Measurements from ENCODE around the gene PRKCA.
"Not testable (repeated sequence)": the region's sequence is repeated elsewhere in the genome, so short reads cannot be mapped to it uniquely, and the experiment has no call there.

PRKCA gene

GRCh38 chr17:66466106-66466820 lies 163.8 kb downstream of the PRKCA start:
- DNase-seq (ENCODE audit: low spot score) = no peak

- DNase-seq (ENCODE audit: low spot score) = peak; percentile 36
Measured at GRCh38 chr17:66466840-66467367, 164.5 kb downstream of the PRKCA start.

- DNase-seq (ENCODE audit: low spot score) = no peak
Measured at GRCh38 chr17:66467766-66468165, 165.4 kb downstream of the PRKCA start.

- no peak for DNase-seq (ENCODE audit: low spot score)
Measured at GRCh38 chr17:66468241-66469087, 166.1 kb downstream of the PRKCA start.

GRCh38 chr17:66469088-66469442 lies 166.7 kb downstream of the PRKCA start:
- DNase-seq (ENCODE audit: low spot score) = no peak

- DNase-seq (ENCODE audit: low spot score) = no peak
Measured at GRCh38 chr17:66469461-66469860, 167.0 kb downstream of the PRKCA start.

- no peak for DNase-seq (ENCODE audit: low spot score)
Measured at GRCh38 chr17:66469890-66470289, 167.5 kb downstream of the PRKCA start.

GRCh38 chr17:66472123-66472522 lies 169.7 kb downstream of the PRKCA start:
- DNase-seq (ENCODE audit: low spot score) = no peak

GRCh38 chr17:66474258-66474657 lies 171.8 kb downstream of the PRKCA start:
- no peak for DNase-seq (ENCODE audit: low spot score)

GRCh38 chr17:66474806-66475497 lies 172.5 kb downstream of the PRKCA start:
- no peak for DNase-seq (ENCODE audit: low spot score)

GRCh38 chr17:66476014-66476413 lies 173.6 kb downstream of the PRKCA start:
- DNase-seq (ENCODE audit: low spot score) = no peak

GRCh38 chr17:66477615-66478283 lies 175.3 kb downstream of the PRKCA start:
- DNase-seq (ENCODE audit: low spot score) = no peak

GRCh38 chr17:66479230-66479889 lies 176.9 kb downstream of the PRKCA start:
- DNase-seq (ENCODE audit: low spot score) = not testable (repeated sequence)

- DNase-seq (ENCODE audit: low spot score) = no peak
Measured at GRCh38 chr17:66480243-66480642, 177.8 kb downstream of the PRKCA start.

GRCh38 chr17:66480802-66481201 lies 178.4 kb downstream of the PRKCA start:
- no peak for DNase-seq (ENCODE audit: low spot score)

- no peak for DNase-seq (ENCODE audit: low spot score)
Measured at GRCh38 chr17:66481271-66481670, 178.9 kb downstream of the PRKCA start.

GRCh38 chr17:66483906-66484305 lies 181.5 kb downstream of the PRKCA start:
- DNase-seq (ENCODE audit: low spot score) = no peak

- no peak for DNase-seq (ENCODE audit: low spot score)
Measured at GRCh38 chr17:66485309-66485947, 183.0 kb downstream of the PRKCA start.

- DNase-seq (ENCODE audit: low spot score) = no peak
Measured at GRCh38 chr17:66487121-66487520, 184.7 kb downstream of the PRKCA start.

GRCh38 chr17:66487981-66488468 lies 185.6 kb downstream of the PRKCA start:
- no peak for DNase-seq (ENCODE audit: low spot score)

GRCh38 chr17:66488864-66489263 lies 186.5 kb downstream of the PRKCA start:
- DNase-seq (ENCODE audit: low spot score) = no peak
